Endothelial cell of umbilical vein (primary cell): ENCODE data around the gene TGFA.

Source experiments
- CTCF ChIP-seq, 2 donors: IDR thresholded peaks; 1 replicate in 1 of 2; 2 replicates in 1 of 2; pipeline ENCODE4 v1.5.1; 2011; ENCODE audit warnings: low read length in 2 of 2, mild to moderate bottlenecking in 2 of 2, moderate library complexity in 2 of 2, control low read depth in 1 of 2, inconsistent platforms in 1 of 2, low read depth in 1 of 2; ENCODE audit not compliant: insufficient read depth in 1 of 2; ENCODE audit errors: extremely low read depth in 1 of 2
- EZH2 ChIP-seq: IDR thresholded peaks from 2 replicates; pipeline ENCODE4 v1.6.1; 2012; ENCODE audit warnings: borderline replicate concordance, low read depth, mild to moderate bottlenecking, moderate library complexity, low read length, inconsistent platforms; ENCODE audit not compliant: severe bottlenecking
- FOS ChIP-seq: IDR thresholded peaks from 2 replicates; pipeline ENCODE4 v1.6.1; 2011; ENCODE audit warnings: mild to moderate bottlenecking, low read length, moderate library complexity, borderline replicate concordance; ENCODE audit not compliant: insufficient read depth
- JUN ChIP-seq: IDR thresholded peaks from 2 replicates; pipeline ENCODE4 v1.6.1; 2011; ENCODE audit warnings: borderline replicate concordance, low read depth; ENCODE audit not compliant: insufficient read length, insufficient read depth
- MAX ChIP-seq: IDR thresholded peaks from 2 replicates; pipeline ENCODE4 v1.6.1; 2011; ENCODE audit not compliant: insufficient read depth, insufficient read length
- MYC ChIP-seq: IDR thresholded peaks from one replicate; pipeline ENCODE4 v1.6.1; 2011; ENCODE audit warnings: mild to moderate bottlenecking, low read depth, low read length
- POLR2A ChIP-seq: IDR thresholded peaks from 2 replicates; pipeline ENCODE4 v1.6.1; 2012; ENCODE audit warnings: low read depth, mild to moderate bottlenecking, control low read depth, low read length
- POLR2AphosphoS5 ChIP-seq: IDR thresholded peaks from 2 replicates; pipeline ENCODE4 v1.6.1; 2012; ENCODE audit warnings: low read depth, mild to moderate bottlenecking, control low read depth, low read length, moderate library complexity; ENCODE audit not compliant: insufficient read depth

- TF ChIP-seq CTCF (IDR thresholded peaks at IDR 0.05; ENCODE audit: extremely low read depth in 1 of 2, insufficient read depth in 1 of 2, low read depth in 1 of 2, low read length in 2 of 2) (no peak), POLR2A (no peak), MAX (no peak), POLR2AphosphoS5 (no peak), EZH2 (no peak), FOS (no peak), JUN (no peak), MYC (no peak)
Observed at GRCh38 chr2:70477441-70477844, 76.2 kb downstream of the TGFA start.
